ENCODE data around the gene TSHZ2. TPM values are rescaled to one million over a fixed set of nuclear protein-coding genes. Genes with fewer than 3 reads are reported as not detected.

TSHZ2 gene
- total RNA-seq, 3 donors from 2014 or later (not counting 1 experiment from before 2014, with no cell fraction given), result 1.8 to 1.9 TPM; not detected in 1

- H3K4me3 Mint-ChIP-seq, result no peak overlapping the region
- no peak for ATAC-seq
- H3K36me3 Mint-ChIP-seq, result no peaks in the 10 kb centered on the region
- no peaks in the 10 kb centered on the region for H3K9me3 Mint-ChIP-seq
- 89% methylated on average over 18 of the region's 18 CpGs for WGBS (ENCODE audit: insufficient coverage)
- H3K27me3 ChIP-seq (ENCODE audit: control insufficient read depth, insufficient read depth, low read length), result no peaks in the 10 kb centered on the region
- H3K36me3 ChIP-seq (ENCODE audit: control insufficient read depth, insufficient read depth, low read length), result no peaks in the 10 kb centered on the region
- no peaks in the 10 kb centered on the region for H3K4me1 ChIP-seq (ENCODE audit: control insufficient read depth, insufficient read depth, low read length)
- H3K27me3 Mint-ChIP-seq (ENCODE audit: low read depth in 2 of 2), result peaks cover 16 to 37% of the 10 kb centered on the region in 2 donors
- H3K4me1 Mint-ChIP-seq, result no peaks in the 10 kb centered on the region
- TF ChIP-seq CTCF (IDR thresholded peaks at IDR 0.05), result no peak
- H3K27ac Mint-ChIP-seq, result no peak overlapping the region
- intact Hi-C loops (cut with micrococcal nuclease), result no loop called here
- no peak overlapping the region for H3K27ac ChIP-seq (ENCODE audit: low read length)
- no peak overlapping the region for H3K4me3 ChIP-seq (ENCODE audit: low read length)
- no peak for DNase-seq
- H3K9me3 ChIP-seq (ENCODE audit: control insufficient read depth, insufficient read depth, low read length), result no peaks in the 10 kb centered on the region
These were observed 373.6 kb downstream of the TSHZ2 start for GRCh38 chr20:53345536-53346334.

- Histone ChIP-seq H3K36me3 (ENCODE audit: control insufficient read depth, insufficient read depth, low read length) (no peaks in the 10 kb centered on the region), H3K9me3 (ENCODE audit: control insufficient read depth, insufficient read depth, low read length) (no peaks in the 10 kb centered on the region), H3K27ac (ENCODE audit: low read length) (no peak overlapping the region), H3K4me3 (ENCODE audit: low read length) (no peak overlapping the region), H3K27me3 (ENCODE audit: control insufficient read depth, insufficient read depth, low read length) (no peaks in the 10 kb centered on the region), H3K4me1 (ENCODE audit: control insufficient read depth, insufficient read depth, low read length) (no peaks in the 10 kb centered on the region)
- Mint-ChIP-seq H3K27ac (no peak overlapping the region), H3K36me3 (no peaks in the 10 kb centered on the region), H3K27me3 (ENCODE audit: low read depth in 2 of 2) (peaks cover 16 to 42% of the 10 kb centered on the region in 2 donors), H3K4me1 (no peaks in the 10 kb centered on the region), H3K4me3 (no peak overlapping the region), H3K9me3 (no peaks in the 10 kb centered on the region)
- WGBS (ENCODE audit: insufficient coverage), result 88% methylated on average over 11 of the region's 11 CpGs
- no peak for ATAC-seq
- intact Hi-C loops (cut with micrococcal nuclease), result no loop called here
- TF ChIP-seq CTCF (IDR thresholded peaks at IDR 0.05), result no peak
- DNase-seq, result no peak
These were observed 374.1 kb downstream of the TSHZ2 start for GRCh38 chr20:53346335-53346648.

- H3K36me3 ChIP-seq (ENCODE audit: control insufficient read depth, insufficient read depth, low read length), result no peaks in the 10 kb centered on the region
- Mint-ChIP-seq H3K4me3 (no peak overlapping the region), H3K27me3 (ENCODE audit: low read depth in 2 of 2) (peaks cover 19 to 47% of the 10 kb centered on the region in 2 donors), H3K4me1 (no peaks in the 10 kb centered on the region), H3K27ac (no peak overlapping the region), H3K36me3 (peaks cover 6% of the 10 kb centered on the region), H3K9me3 (no peaks in the 10 kb centered on the region)
- DNase-seq (no peak), ATAC-seq (no peak)
- H3K27me3 ChIP-seq (ENCODE audit: control insufficient read depth, insufficient read depth, low read length), result no peaks in the 10 kb centered on the region
- H3K27ac ChIP-seq (ENCODE audit: low read length), result no peak overlapping the region
- H3K9me3 ChIP-seq (ENCODE audit: control insufficient read depth, insufficient read depth, low read length), result no peaks in the 10 kb centered on the region
- 94% methylated on average over 1 of the region's 2 CpGs for WGBS (ENCODE audit: insufficient coverage)
- no peaks in the 10 kb centered on the region for H3K4me1 ChIP-seq (ENCODE audit: control insufficient read depth, insufficient read depth, low read length)
- no peak for TF ChIP-seq CTCF (IDR thresholded peaks at IDR 0.05)
- no peak overlapping the region for H3K4me3 ChIP-seq (ENCODE audit: low read length)
- intact Hi-C loops (cut with micrococcal nuclease), result no loop called here
These were observed 377.6 kb downstream of the TSHZ2 start for GRCh38 chr20:53349730-53350129.
